Cardiac fibroblast (primary cell): ENCODE data around the gene RPS27L.
A peak's percentile ranks its signal among the peaks of the same experiment; 100 is the strongest.

Experiments used
- DNase-seq, 2 donors: peaks; one replicate each; pipeline versions ENCODE4 v3.0.0 to v3.0.0-alpha.2; 2010; ENCODE audit warnings: low read depth in 2 of 2
- H3K4me3 ChIP-seq, 2 donors: replicated peaks in 1 of 2; 1 replicate in 1 of 2; 2 replicates in 1 of 2; pipeline ENCODE4 v1.5.1; 2011; ENCODE audit warnings: low read depth in 2 of 2, low read length in 2 of 2, mild to moderate bottlenecking in 2 of 2, moderate library complexity in 1 of 2
- CTCF ChIP-seq: IDR thresholded peaks from one replicate; pipeline ENCODE4 v1.5.1; 2011; ENCODE audit warnings: low read depth, mild to moderate bottlenecking, low read length, inconsistent platforms

RPS27L gene

GRCh38 chr15:63187589-63188226 lies 30.4 kb upstream of the RPS27L start:
- no peak for TF ChIP-seq CTCF
- H3K4me3 ChIP-seq = no peak overlapping the region
- DNase-seq = no peak

DNA sequence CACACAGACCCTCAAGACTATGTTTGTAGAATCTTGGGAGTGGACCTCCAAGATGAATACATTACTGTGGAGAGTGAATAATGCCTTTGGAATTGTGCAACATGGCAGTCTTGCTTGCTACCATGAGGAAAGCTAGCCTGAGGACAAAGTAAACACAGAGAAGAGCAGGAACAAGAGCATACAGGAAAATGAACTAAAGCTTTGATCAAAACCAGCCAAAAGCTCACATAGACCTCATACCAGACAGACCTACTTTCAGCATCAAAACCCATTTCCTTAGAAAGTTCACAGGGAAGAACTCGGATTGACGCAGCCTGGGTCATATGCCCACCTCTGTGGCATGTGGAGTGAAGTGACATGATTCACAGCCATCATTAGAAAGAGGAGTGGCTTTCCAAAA lies 28.8 kb upstream of the RPS27L start:
- no peak overlapping the region for H3K4me3 ChIP-seq
- peak; percentile 47 to 71 for DNase-seq
- TF ChIP-seq CTCF = no peak

GRCh38 chr15:63185206-63185605 lies 27.9 kb upstream of the RPS27L start:
- TF ChIP-seq CTCF = no peak
- no peak overlapping the region for H3K4me3 ChIP-seq
- DNase-seq = no peak

GRCh38 chr15:63181648-63182047 lies 24.4 kb upstream of the RPS27L start:
- peak in 1 of 2 donors; percentile 36 for DNase-seq
- TF ChIP-seq CTCF = no peak
- no peak overlapping the region for H3K4me3 ChIP-seq

DNA sequence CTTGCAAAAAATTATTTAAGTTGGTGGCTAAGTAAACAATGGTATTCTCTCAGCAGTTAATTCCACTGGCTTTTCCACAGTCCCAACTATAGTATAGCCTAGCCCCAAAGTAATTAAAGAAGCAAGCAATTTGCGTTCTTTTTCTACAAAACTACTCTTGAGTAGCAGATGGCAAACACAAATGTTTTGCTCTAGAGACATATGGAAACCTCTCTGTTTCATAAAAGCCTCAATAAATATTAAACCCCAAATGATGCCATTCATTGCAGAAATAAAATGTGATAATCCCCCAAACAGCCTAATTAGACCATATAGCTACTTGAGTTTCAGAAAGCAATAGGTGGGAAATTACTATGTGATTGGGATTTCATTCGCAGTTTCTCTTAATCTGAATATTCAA lies 23.5 kb upstream of the RPS27L start:
- H3K4me3 ChIP-seq = no peak overlapping the region
- no peak for DNase-seq
- TF ChIP-seq CTCF = no peak

GRCh38 chr15:63178034-63178433 lies 20.8 kb upstream of the RPS27L start:
- peak in 1 of 2 donors; percentile 47 for DNase-seq
- no peak overlapping the region for H3K4me3 ChIP-seq
- TF ChIP-seq CTCF = no peak

GRCh38 chr15:63176302-63176701 lies 19.0 kb upstream of the RPS27L start:
- no peak for DNase-seq
- no peak overlapping the region for H3K4me3 ChIP-seq
- no peak for TF ChIP-seq CTCF
